Stimulated activated CD4-positive, alpha-beta T cell treated with anti-CD3 and anti-CD28 coated beads, TNF-alpha, amount 100 ng/mL, for 1 hour (primary cell): ENCODE results near the gene MYO18A.

Source experiments
- DNase-seq, 3 donors: peaks; one replicate each; pipeline ENCODE4 v3.0.0-alpha.2; 2020; ENCODE audit warnings: low read depth in 3 of 3, low spot score in 1 of 3

The MYO18A gene

GRCh38 chr17:29166507-29166887 is 13.7 kb downstream of the MYO18A start:
- no peak for DNase-seq

GRCh38 chr17:29165800-29166506 is 14.2 kb downstream of the MYO18A start:
- DNase-seq: no peak

DNA sequence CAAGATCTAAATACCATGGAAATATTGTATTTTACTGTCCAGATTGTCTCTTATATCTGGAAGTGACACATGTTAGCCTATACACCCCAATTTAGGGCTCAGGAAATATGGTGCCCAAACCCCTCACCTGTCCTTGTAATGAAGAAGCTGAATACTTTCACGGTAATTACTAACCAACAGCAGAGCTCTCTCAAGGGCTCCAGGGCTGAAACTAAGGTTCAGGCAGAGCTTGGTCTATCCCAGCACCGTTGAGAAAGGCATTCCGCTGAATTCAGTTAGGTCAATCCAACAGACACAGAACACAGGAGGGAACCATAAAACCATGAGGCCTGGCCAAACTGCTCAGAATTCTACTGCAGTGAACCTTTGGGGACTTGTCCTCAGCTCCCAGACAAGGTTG is 14.9 kb downstream of the MYO18A start:
- no peak for DNase-seq

DNA sequence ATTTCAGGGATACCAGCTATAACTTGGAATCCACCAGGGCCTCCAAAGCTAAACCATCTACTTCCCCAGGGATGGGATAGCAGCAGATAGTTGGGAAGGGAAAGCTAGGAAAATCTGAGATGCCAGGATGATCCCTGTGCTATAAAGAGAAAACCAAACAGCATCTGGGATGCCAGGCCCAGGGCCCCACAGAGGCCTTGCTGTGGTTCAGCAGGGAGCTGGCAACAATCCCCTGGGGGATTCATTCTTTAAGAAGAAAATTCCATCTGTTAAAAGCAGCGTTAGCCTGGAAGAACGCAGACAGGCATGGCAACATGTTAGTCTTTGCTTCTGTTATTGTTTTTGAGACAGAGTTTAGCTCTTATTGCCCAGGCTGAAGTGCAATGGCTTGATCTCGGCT is 16.6 kb downstream of the MYO18A start:
- no peak for DNase-seq

- DNase-seq: no peak
These were observed 17.3 kb downstream of the MYO18A start for GRCh38 chr17:29162909-29163341.

- DNase-seq: no peak
These were observed 17.9 kb downstream of the MYO18A start for GRCh38 chr17:29162082-29162908.

DNA sequence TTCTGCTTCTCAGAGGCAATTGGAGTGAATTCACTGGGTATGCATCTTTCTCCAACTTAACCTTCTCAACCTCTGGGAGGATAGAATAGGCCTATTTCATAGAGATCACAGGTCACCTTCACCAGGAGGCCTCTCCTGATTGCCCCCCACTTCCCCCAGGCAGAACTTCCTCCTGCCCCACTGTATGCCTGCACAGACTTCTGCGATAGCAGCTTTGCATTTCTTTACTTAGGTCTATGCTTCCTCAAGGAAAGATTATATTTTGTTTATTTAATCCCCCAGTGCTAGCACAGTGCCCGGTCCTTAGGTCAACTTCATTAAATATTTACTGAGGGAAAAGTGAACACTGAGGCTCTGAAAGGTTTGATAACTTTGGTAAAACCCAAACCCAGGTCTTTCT is 19.9 kb downstream of the MYO18A start:
- DNase-seq: no peak

- DNase-seq: no peak
These were observed 20.8 kb downstream of the MYO18A start for GRCh38 chr17:29159306-29159860.

GRCh38 chr17:29158488-29159275 is 21.5 kb downstream of the MYO18A start:
- DNase-seq: no peak

- DNase-seq: no peak
These were observed 22.1 kb downstream of the MYO18A start for GRCh38 chr17:29158096-29158487.

DNA sequence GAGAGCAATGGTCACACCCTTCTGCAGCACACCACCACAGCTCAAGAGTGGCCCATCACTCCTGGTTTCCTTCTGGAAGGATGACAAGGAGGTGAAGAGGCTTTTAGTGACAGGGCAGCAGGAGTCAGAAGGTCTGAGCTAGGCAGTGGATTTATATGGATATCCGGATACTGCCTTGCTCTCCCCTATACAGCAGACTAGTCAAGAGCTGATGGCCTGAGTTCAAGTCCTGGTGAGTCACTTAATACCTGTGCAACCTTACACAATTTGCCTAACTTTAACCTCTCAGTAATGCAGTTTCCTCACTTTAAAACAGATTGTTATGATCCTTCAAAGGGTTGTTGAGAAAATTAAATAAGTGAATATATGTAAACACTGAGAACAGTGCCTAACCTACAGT is 22.9 kb downstream of the MYO18A start:
- DNase-seq: no peak

DNA sequence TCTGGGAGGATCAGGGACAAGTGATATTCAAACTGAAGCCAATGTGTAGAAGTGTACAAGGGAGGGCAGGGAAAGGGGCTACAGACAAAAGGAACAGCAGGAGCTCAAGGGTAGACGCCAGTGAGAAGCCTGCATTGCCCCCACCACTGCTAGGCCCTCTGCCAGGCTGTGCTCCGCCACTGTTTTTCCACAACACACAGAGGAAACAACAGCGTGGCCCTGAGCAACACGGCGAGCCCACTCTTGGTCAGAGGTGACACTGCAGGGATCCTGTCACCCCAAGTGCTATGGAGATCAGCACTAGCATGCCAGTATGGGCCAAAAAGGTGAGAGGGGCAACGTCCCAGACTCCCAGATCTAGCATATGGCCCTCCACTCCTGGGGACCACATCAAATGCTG is 23.4 kb downstream of the MYO18A start:
- DNase-seq: no peak

DNA sequence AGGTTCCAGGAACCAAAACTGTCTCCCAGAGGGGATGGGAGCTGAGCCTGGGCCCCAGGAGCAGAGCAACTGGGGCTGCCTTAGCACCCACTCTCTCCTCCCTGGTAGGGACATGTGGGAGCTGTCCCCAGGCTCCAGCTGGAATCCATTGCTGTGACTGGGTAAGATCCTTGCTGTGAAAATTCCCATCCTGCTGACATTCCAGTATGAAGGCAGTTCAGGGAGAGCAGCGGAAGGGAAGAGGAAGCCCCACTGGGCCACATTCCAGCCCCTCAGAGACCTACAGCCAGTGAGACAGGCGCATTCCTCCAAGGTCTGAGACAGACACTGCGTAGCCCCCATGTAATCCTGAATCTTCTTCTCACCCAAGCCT is 24.2 kb downstream of the MYO18A start:
- no peak for DNase-seq

- peak in 1 of 3 donors; percentile 44 for DNase-seq
These were observed 24.8 kb downstream of the MYO18A start for GRCh38 chr17:29155227-29155965.

- DNase-seq: no peak
These were observed 25.5 kb downstream of the MYO18A start for GRCh38 chr17:29154516-29155226.

DNA sequence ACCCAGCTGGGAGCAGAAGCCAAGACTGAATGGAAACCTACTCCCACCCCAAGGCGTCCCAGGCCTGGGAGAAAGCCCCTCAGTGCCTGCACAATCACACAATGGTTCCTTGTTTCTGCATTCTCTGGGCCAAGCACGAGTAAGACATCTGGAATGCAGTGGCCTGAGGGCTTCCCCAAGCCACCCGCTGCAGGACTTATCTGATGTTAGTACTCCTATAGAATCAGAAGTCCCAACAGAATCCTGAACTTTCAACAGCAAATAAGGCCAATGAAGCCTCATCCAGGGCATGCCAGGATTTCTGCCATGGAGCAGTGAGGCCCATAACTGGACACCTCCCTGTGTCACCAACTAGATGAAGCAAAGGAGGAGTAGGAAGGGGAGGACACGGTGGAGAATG is 28.6 kb downstream of the MYO18A start:
- DNase-seq: no peak

GRCh38 chr17:29150161-29150560 is 30.0 kb downstream of the MYO18A start:
- no peak for DNase-seq

DNA sequence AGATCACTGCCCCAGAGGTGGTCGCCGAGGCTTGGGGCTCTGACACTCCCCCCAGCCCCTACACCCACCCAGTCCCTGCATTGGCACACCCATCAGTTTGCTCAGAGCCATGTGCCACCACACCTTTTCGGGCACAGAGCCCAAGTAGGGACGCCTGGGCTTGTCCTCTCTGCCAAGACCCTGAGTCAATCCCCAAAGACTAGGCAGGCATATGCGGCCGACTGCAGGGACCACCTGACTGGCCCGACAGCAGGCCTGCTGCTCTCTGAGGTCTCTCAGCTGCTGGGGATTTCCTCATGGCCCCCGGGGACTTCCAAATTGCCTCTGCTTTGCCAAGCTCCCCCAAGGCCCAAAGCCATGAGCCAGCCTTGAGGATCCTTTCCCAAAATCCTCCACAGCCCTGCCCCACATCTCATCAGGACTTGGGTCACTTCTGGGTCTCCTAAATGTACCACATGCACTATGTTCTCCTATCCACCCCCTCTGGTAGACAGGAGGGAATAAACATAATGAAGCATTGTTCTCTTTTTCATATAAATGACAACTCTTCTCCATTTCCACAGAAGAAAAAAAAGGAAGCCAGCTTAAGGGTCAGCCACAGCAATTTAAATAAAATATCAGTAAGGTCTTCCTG is 30.6 kb downstream of the MYO18A start:
- no peak for DNase-seq

GRCh38 chr17:29148790-29149430 is 31.3 kb downstream of the MYO18A start:
- DNase-seq: peak; percentile 72 to 90 (median 84)
